Astrocyte of the cerebellum (primary cell): ENCODE results near the gene KMT2E.
"Not testable (repeated sequence)": the region's sequence is repeated elsewhere in the genome, so short reads cannot be mapped to it uniquely, and the experiment has no call there.

Experiments used
- DNase-seq: peaks from one replicate; pipeline ENCODE4 v3.0.0-alpha.2; 2011; ENCODE audit warnings: low read depth
- H3K4me3 ChIP-seq: 2 replicates; pipeline ENCODE4 v1.5.1; 2011; ENCODE audit warnings: mild to moderate bottlenecking, low read depth, low read length, moderate library complexity
- CTCF ChIP-seq: IDR thresholded peaks from 2 replicates; pipeline ENCODE4 v1.5.1; 2012; ENCODE audit warnings: low read length, low read depth, moderate library complexity, mild to moderate bottlenecking; ENCODE audit errors: missing control alignments
- in situ Hi-C: cut with HindIII; loops from 2 replicates; pipeline ENCODE4 v1.10.0; 2017; ENCODE audit warnings: low sequenced_read_pairs

KMT2E gene

GRCh38 chr7:105027176-105027853 is 13.3 kb downstream of the KMT2E start:
- no peak overlapping the region for H3K4me3 ChIP-seq
- in situ Hi-C loops, result no loop called here
- no peak for DNase-seq

GRCh38 chr7:105028004-105028403 is 14.0 kb downstream of the KMT2E start:
- TF ChIP-seq CTCF, result no peak
- H3K4me3 ChIP-seq, result no peak overlapping the region
- no peak for DNase-seq
- in situ Hi-C loops, result no loop called here

More at GRCh38 chr7:105027176-105027853, 13.3 kb downstream of the KMT2E start:
- no peak for TF ChIP-seq CTCF

GRCh38 chr7:105028941-105029340 is 14.9 kb downstream of the KMT2E start:
- in situ Hi-C loops, H3K4me3 ChIP-seq, DNase-seq: not testable (repeated sequence)

GRCh38 chr7:105030447-105030846 is 16.4 kb downstream of the KMT2E start:
- TF ChIP-seq CTCF, result no peak
- in situ Hi-C loops, result no loop called here
- no peak for DNase-seq
- no peak overlapping the region for H3K4me3 ChIP-seq

- no peak overlapping the region for H3K4me3 ChIP-seq
- in situ Hi-C loops, result no loop called here
- no peak for TF ChIP-seq CTCF
- no peak for DNase-seq
Measured at GRCh38 chr7:105032553-105033214, 18.7 kb downstream of the KMT2E start.

- in situ Hi-C loops, result no loop called here
Measured at GRCh38 chr7:105035349-105035748, 21.3 kb downstream of the KMT2E start.

More at GRCh38 chr7:105035349-105035748, 21.3 kb downstream of the KMT2E start:
- H3K4me3 ChIP-seq, result no peak overlapping the region
- no peak for DNase-seq
- TF ChIP-seq CTCF, result no peak
